Transverse colon (tissue), 4 donors: ENCODE measurements around the gene RUBCN. TPM values are rescaled to one million over a fixed set of nuclear protein-coding genes. Genes with fewer than 3 reads are reported as not detected.

Experiments used
- DNase-seq: peaks from one replicate; pipeline ENCODE4 v3.0.0-alpha.2; 2019
- H3K27ac ChIP-seq, 4 donors: fragments of 200-600 bp; sonication (generic); 2 replicates each; pipeline ENCODE4 v1.5.1; 2016 to 2018; ENCODE audit warnings: inconsistent platforms in 4 of 4
- H3K27me3 ChIP-seq: fragments of 200-600 bp; sonication (generic); 2 replicates; pipeline ENCODE4 v1.5.1; 2017; ENCODE audit warnings: inconsistent platforms
- H3K36me3 ChIP-seq, 4 donors: fragments of 200-600 bp; sonication (generic); 2 replicates each; pipeline ENCODE4 v1.5.1; 2017 to 2019; ENCODE audit warnings: inconsistent platforms in 4 of 4
- H3K4me1 ChIP-seq, 4 donors: fragments of 200-600 bp; sonication (generic); 2 replicates each; pipeline ENCODE4 v1.5.1; 2017 to 2020; ENCODE audit warnings: inconsistent platforms in 4 of 4
- H3K4me3 ChIP-seq, 4 donors: fragments of 200-600 bp; sonication (generic); 1 replicate in 1 of 4; 2 replicates in 3 of 4; pipeline versions ENCODE4 v1.5.1 to v1.6.1; 2017 to 2019; ENCODE audit warnings: inconsistent platforms in 4 of 4
- H3K9me3 ChIP-seq, 2 donors: fragments of 200-600 bp; sonication (generic); 2 replicates each; pipeline ENCODE4 v1.5.1; 2017 to 2019; ENCODE audit warnings: inconsistent platforms in 2 of 2
- EP300 ChIP-seq: sonication (generic); formaldehyde crosslinking; IDR thresholded peaks from one replicate; pipeline ENCODE4 v1.6.1; 2017; ENCODE audit warnings: antibody characterized with exemption, low read depth
- POLR2A ChIP-seq: fragments of 450-650 bp; IDR thresholded peaks from one replicate; pipeline ENCODE4 v1.6.1; 2016; ENCODE audit warnings: antibody characterized with exemption, mild to moderate bottlenecking, moderate library complexity
- POLR2AphosphoS5 ChIP-seq, 3 donors: sonication (generic); formaldehyde crosslinking; IDR thresholded peaks; one replicate each; pipeline ENCODE4 v1.6.1; 2016; ENCODE audit warnings: antibody characterized with exemption in 3 of 3
- WGBS, 2 donors: methylation state at CpG; one replicate each; pipeline ENCODE4 v1.1.5; 2018; ENCODE audit warnings: low coverage in 1 of 2; 5-methylcytosine and 5-hydroxymethylcytosine counted together
- in situ Hi-C, 4 donors: fragments of 200-750 bp; cut with MboI; loops; one replicate each; pipeline versions ENCODE4 v1.15.0 to v1.15.1; 2017; ENCODE audit warnings: low sequenced_read_pairs in 3 of 4, low pct_ligation_motif_present in 1 of 4, low pct_unique_long_range_greater_than_20kb in 1 of 4
- intact Hi-C: fragments of 100-400 bp; cut with DNase I; formaldehyde crosslinking; loops from one replicate; pipeline ENCODE4 v1.15.1; 2023; ENCODE audit warnings: low total_unique reads
- total RNA-seq, 4 donors: library from RNA; depleted of rRNA; stranded (reverse); fragments of >200 nt; gene quantifications; one replicate each; pipeline ENCODE4 v1.1.0, GENCODE V29; 2016
- TF ChIP-seq, protein P1 (sequence below), 5 experiments: fragments of 200-600 bp in 3 of 5; fragments of 450-650 bp in 2 of 5; sonication (generic) in 3 of 5; IDR thresholded peaks; 1 replicate in 2 of 5; 2 replicates in 3 of 5; pipeline ENCODE4 v1.5.1; 2016 to 2017; ENCODE audit warnings: antibody characterized with exemption in 5 of 5, inconsistent platforms in 3 of 5, mild to moderate bottlenecking in 2 of 5, moderate library complexity in 1 of 5

The RUBCN gene
- 10 to 100 TPM; 32.2 to 64.7 (median 54.8) TPM for total RNA-seq

DNA sequence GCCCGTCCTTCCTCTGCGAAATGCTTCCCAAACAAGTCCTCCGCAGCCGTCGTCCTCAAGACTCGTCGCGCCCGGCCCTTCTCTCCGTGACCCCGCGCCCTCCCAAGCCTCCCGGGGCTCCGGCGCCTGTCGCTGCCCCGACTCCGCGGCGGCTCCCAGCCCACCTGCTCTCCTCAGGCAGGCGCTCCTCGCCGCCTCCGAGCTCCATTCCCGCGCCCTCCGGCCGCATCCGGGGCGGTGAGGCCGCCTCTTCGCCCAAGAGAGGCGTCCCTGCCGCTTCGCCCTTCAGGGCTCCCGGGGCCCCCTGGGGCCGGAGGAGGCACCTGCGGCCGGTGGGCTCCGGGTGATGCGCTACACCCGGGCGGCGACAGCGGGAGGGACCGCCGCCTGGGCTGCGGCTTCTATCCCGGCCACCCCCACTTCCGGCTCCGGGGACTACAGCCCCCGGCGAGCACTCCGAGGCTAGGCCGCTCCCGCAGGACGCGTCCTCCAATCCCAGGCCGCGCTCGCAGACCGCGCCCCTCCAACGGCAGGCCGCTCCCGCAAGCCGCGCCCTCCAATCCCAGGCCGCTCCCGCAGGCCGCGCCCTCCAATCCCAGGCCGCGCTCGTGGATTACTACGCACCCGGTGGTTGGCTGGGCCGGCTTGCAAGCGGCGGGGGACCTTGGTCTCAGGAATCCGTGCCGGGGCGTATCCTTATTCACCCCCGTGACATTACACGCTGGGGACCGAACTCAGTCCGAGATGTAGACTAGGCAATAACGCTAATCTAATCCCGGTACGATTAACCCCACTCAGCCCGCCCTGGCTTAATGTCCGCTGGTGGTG, at the start of gene RUBCN:
Gene RUBCN (minus strand): TSS at position 414 of the 828 bp plus-strand sequence. CDS start 185 bp downstream, at position 229.
- 0% methylated on average over 1 to 86 of the region's 92 CpGs for WGBS, 2 donors

DNA sequence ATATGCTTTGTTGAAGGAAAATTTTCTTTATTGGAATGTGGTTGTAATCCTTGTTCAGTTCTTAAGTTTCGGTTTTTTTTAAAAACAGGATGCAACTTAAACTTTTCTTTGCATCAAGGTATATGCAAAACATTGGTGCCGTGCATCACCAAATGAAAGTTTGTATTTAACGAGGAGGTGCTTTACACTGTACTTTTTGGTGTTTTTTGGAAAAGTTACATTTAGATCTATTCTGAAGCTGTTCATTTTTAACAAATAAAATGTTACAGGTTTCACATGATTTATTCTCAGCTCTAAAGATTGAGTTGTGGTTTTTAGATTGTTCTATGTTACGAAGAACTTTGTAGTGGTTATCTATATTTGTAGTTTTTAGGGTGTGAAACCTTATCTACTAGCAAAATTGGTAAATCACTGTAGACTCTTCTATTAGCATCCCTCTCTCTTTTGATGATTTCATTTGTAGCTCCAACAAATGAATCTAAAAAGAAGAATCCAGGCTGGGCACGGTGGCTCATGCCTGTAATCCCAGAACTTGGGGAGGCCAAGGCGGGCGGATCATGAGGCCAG, 47.4 kb upstream of the RUBCN start:
- Histone ChIP-seq H3K27me3 (no peaks in the 10 kb centered on the region), H3K4me3 (no peak overlapping the region), H3K4me1 (no peaks in the 10 kb centered on the region), H3K9me3 (no peaks in the 10 kb centered on the region), H3K27ac (no peak overlapping the region), H3K36me3 (peaks cover 0 to 26% (median 12%) of the 10 kb centered on the region in 4 donors)
- intact Hi-C loops: no loop called here
- in situ Hi-C loops: no loop called here
- TF ChIP-seq, protein P1, sequence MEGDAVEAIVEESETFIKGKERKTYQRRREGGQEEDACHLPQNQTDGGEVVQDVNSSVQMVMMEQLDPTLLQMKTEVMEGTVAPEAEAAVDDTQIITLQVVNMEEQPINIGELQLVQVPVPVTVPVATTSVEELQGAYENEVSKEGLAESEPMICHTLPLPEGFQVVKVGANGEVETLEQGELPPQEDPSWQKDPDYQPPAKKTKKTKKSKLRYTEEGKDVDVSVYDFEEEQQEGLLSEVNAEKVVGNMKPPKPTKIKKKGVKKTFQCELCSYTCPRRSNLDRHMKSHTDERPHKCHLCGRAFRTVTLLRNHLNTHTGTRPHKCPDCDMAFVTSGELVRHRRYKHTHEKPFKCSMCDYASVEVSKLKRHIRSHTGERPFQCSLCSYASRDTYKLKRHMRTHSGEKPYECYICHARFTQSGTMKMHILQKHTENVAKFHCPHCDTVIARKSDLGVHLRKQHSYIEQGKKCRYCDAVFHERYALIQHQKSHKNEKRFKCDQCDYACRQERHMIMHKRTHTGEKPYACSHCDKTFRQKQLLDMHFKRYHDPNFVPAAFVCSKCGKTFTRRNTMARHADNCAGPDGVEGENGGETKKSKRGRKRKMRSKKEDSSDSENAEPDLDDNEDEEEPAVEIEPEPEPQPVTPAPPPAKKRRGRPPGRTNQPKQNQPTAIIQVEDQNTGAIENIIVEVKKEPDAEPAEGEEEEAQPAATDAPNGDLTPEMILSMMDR (IDR thresholded peaks at IDR 0.05): no peak
- TF ChIP-seq POLR2A (no peak), POLR2AphosphoS5 (IDR thresholded peaks at IDR 0.05) (no peak), EP300 (no peak)
- no peak for DNase-seq
- 82 to 84% methylated on average over 5 to 7 of the region's 7 CpGs for WGBS, 2 donors

More for the DNA sequence above, at the start of gene RUBCN:
- Histone ChIP-seq H3K36me3 (no peaks in the 10 kb centered on the region), H3K9me3 (no peaks in the 10 kb centered on the region), H3K4me3 (peak within 1 kb of the TSS; percentile 87 to 100 (median 92)), H3K27ac (peak within 1 kb of the TSS; percentile 88 to 98 (median 94)), H3K27me3 (no peaks in the 10 kb centered on the region), H3K4me1 (peaks cover 6 to 23% (median 14%) of the 10 kb centered on the region in 4 donors)
- peak; percentile 82 to 94 (median 85) for TF ChIP-seq POLR2AphosphoS5 (IDR thresholded peaks at IDR 0.05)
- TF ChIP-seq EP300: no peak
- peak; percentile 79 for TF ChIP-seq POLR2A
- TF ChIP-seq, protein P1 (IDR thresholded peaks at IDR 0.05): no peak
- in situ Hi-C loops (no loop called here), intact Hi-C loops (no loop called here)
- peak; percentile 97 for DNase-seq

DNA sequence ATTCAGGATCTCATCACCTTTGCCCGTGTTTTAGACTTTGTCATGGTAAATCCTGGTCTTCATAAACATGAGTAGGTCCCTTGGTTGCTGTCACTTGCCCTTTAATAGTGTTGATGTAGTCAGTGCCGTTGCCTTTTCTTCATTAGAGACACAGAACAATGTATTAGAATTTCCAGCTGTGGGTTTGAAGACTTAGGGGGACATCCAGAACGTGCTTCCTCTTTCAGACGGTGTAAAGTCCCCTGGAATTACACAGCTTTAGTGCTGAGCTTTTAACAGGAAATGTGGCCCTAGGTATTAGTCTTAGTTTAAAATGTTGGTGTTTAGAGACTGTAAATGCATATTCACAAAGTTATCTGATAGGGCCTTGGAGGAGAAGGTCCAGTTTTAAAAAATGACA, 45.5 kb upstream of the RUBCN start:
- Histone ChIP-seq H3K27me3 (no peaks in the 10 kb centered on the region), H3K4me3 (no peak overlapping the region), H3K9me3 (no peaks in the 10 kb centered on the region), H3K4me1 (no peaks in the 10 kb centered on the region), H3K27ac (no peak overlapping the region), H3K36me3 (peaks cover 0 to 41% (median 21%) of the 10 kb centered on the region in 4 donors)
- TF ChIP-seq EP300 (no peak), POLR2AphosphoS5 (IDR thresholded peaks at IDR 0.05) (no peak), POLR2A (no peak)
- TF ChIP-seq, protein P1 (IDR thresholded peaks at IDR 0.05): no peak
- 69 to 71% methylated on average over 1 to 4 of the region's 4 CpGs for WGBS, 2 donors
- no peak for DNase-seq
- intact Hi-C loops (no loop called here), in situ Hi-C loops (no loop called here)

DNA sequence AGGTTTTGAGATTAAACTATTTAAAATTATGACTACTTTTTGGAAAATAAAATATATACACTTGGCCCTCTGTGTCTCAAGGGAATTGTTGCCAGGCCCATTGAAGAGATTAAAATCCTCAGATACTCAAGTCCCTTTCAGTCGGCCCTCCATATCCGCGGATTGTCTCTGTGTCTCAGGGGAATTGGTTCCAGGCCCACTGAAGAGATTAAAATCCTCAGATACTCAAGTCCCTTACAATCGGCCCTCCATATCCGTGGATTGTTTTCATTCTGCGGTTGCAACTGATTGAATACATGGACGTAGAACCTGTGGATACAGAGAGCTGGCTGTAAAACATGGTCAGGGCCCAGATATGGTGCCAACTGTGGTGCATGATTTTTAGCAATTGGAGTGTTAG, 38.6 kb upstream of the RUBCN start:
- TF ChIP-seq, protein P1 (IDR thresholded peaks at IDR 0.05): no peak
- no peak for TF ChIP-seq EP300
- no peak for TF ChIP-seq POLR2AphosphoS5 (IDR thresholded peaks at IDR 0.05)
- TF ChIP-seq POLR2A: no peak
- in situ Hi-C loops (no loop called here), intact Hi-C loops (no loop called here)
- DNase-seq: no peak
- H3K4me1 ChIP-seq: no peaks in the 10 kb centered on the region
- H3K9me3 ChIP-seq: no peaks in the 10 kb centered on the region
- H3K27me3 ChIP-seq: no peaks in the 10 kb centered on the region
- H3K36me3 ChIP-seq: peaks cover 0 to 76% (median 34%) of the 10 kb centered on the region in 4 donors
- no peak overlapping the region for H3K4me3 ChIP-seq
- WGBS, 2 donors: 84 to 90% methylated on average over 5 to 7 of the region's 7 CpGs
- H3K27ac ChIP-seq: no peak overlapping the region
